GM23248 (cell line): ENCODE measurements around the gene TRAF1. TPM values are rescaled to one million over a fixed set of nuclear protein-coding genes. Genes with fewer than 3 reads are reported as not detected.

ENCODE experiments used
- DNase-seq: peaks from one replicate; pipeline ENCODE4 v3.0.0-alpha.2; 2015
- H2AFZ ChIP-seq: fragments of 200-600 bp; sonication (generic); 2 replicates; pipeline ENCODE4 v1.6.1; 2016; ENCODE audit warnings: antibody characterized with exemption
- H3F3A ChIP-seq: fragments of 200-600 bp; sonication (generic); 2 replicates; pipeline ENCODE4 v1.6.1; 2016; ENCODE audit warnings: mild to moderate bottlenecking, antibody characterized with exemption, mixed run types; ENCODE audit not compliant: insufficient read depth
- H3K27ac ChIP-seq: fragments of 200-600 bp; sonication (generic); 2 replicates; pipeline ENCODE4 v1.5.1; 2016; ENCODE audit warnings: mild to moderate bottlenecking
- H3K27me3 ChIP-seq: fragments of 200-600 bp; sonication (generic); replicated peaks from 2 replicates; pipeline ENCODE4 v1.6.1; 2016; ENCODE audit warnings: mild to moderate bottlenecking; ENCODE audit not compliant: insufficient read depth
- H3K36me3 ChIP-seq: fragments of 200-600 bp; sonication (generic); 2 replicates; pipeline ENCODE4 v1.6.1; 2016; ENCODE audit warnings: low read depth, mild to moderate bottlenecking
- H3K4me1 ChIP-seq: fragments of 200-600 bp; sonication (generic); 2 replicates; pipeline ENCODE4 v1.6.1; 2016; ENCODE audit warnings: mild to moderate bottlenecking; ENCODE audit not compliant: insufficient read depth
- H3K4me2 ChIP-seq: fragments of 200-600 bp; sonication (generic); one replicate; pipeline ENCODE4 v1.6.1; 2016; ENCODE audit warnings: mild to moderate bottlenecking; ENCODE audit not compliant: unreplicated experiment
- H3K4me3 ChIP-seq: fragments of 200-600 bp; sonication (generic); 2 replicates; pipeline ENCODE4 v1.5.1; 2016; ENCODE audit warnings: mild to moderate bottlenecking
- H3K79me2 ChIP-seq: fragments of 200-600 bp; sonication (generic); 2 replicates; pipeline ENCODE4 v1.6.1; 2016; ENCODE audit warnings: mild to moderate bottlenecking; ENCODE audit not compliant: insufficient read depth
- H3K9ac ChIP-seq: fragments of 200-600 bp; sonication (generic); 2 replicates; pipeline ENCODE4 v1.6.1; 2016; ENCODE audit warnings: mild to moderate bottlenecking
- H3K9me2 ChIP-seq: fragments of 200-600 bp; sonication (generic); 2 replicates; pipeline ENCODE4 v1.6.1; 2016; ENCODE audit warnings: mixed run types, mild to moderate bottlenecking, moderate library complexity; ENCODE audit not compliant: insufficient read depth
- H3K9me3 ChIP-seq: fragments of 200-600 bp; sonication (generic); one replicate; pipeline ENCODE4 v1.6.1; 2017; ENCODE audit warnings: low read depth
- H4K20me1 ChIP-seq: fragments of 200-600 bp; sonication (generic); 2 replicates; pipeline ENCODE4 v1.6.0; 2016; ENCODE audit not compliant: insufficient read depth
- EZH2 ChIP-seq: fragments of 200-600 bp; sonication (generic); IDR thresholded peaks from 2 replicates; pipeline ENCODE4 v1.6.1; 2018; ENCODE audit warnings: antibody characterized with exemption, mild to moderate bottlenecking; ENCODE audit not compliant: insufficient read depth, poor library complexity, severe bottlenecking
- EZH2phosphoT487 ChIP-seq: fragments of 200-600 bp; sonication (generic); IDR thresholded peaks from 2 replicates; pipeline ENCODE4 v1.6.1; 2018; ENCODE audit warnings: antibody characterized with exemption, moderate library complexity, mild to moderate bottlenecking, low read depth; ENCODE audit not compliant: insufficient read depth
- WGBS, 2 experiments: methylation state at CpG; one replicate each; pipeline ENCODE4 v1.1.6; 2015 to 2017; ENCODE audit warnings: low lambda C conversion rate in 2 of 2, low coverage in 1 of 2; ENCODE audit errors: missing lambda C conversion rate in 2 of 2; 5-methylcytosine and 5-hydroxymethylcytosine counted together
- in situ Hi-C: fragments of 300-500 bp; cut with MboI; formaldehyde crosslinking; loops from 2 replicates; pipeline ENCODE4 v1.15.0; 2020
- polyA plus RNA-seq: library from polyadenylated mRNA; unstranded; fragments of >200 nt; fragmentation: Nextera tagmentation; extraction: Ambion mirVana; gene quantifications from 2 replicates; pipeline ENCODE4 v1.2.1, GENCODE V29; 2016
- total RNA-seq: library from RNA; depleted of rRNA; stranded (reverse); fragments of >200 nt; shearing (Covaris generic); gene quantifications from 2 replicates; pipeline ENCODE4 v1.2.3, GENCODE V29; 2014

Gene TRAF1
- total and polyA plus RNA-seq, 2 experiments from 2014 or later: 0.54 to 0.75 TPM

DNA sequence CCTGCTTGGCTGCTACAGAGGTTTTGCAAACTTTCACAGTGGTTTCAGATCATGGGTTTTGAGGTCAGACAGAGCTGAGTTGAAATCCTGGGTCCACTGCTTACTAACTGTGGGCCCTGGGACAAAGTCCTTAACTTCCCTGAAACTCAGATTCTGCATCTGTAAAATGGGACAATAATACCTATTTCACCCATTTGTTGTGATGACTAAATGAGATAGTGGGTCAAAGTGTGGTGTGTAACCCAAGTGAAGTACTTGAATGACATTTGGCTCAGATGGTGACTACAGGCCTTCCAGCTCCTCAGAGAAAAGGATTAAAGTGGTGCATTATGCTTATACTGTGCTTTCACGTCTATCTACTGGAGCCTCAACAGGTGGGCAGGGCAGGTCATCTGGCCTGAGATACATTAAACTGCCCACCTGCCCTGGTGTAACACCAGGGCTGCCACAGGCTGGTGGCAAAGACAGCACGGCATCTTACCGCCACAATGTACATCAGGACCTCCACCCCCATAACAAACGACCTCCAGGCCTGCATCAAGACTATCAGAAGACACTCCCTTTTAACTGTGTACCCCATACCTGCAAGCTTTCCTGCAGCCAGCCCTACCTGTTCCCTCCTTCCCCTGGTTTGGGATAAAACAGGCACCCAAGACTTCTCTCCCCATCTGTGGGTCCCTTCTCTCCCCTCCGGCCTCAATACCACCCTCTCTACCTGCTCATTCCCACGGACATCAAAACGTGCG is 846 bp upstream of the TRAF1 start:
- no peak for DNase-seq
- Histone ChIP-seq H2AFZ (no peak overlapping the region), H3K27ac (no peak overlapping the region), H3K79me2 (no peaks in the 10 kb centered on the region), H3K9me3 (no peaks in the 10 kb centered on the region), H3F3A (peaks cover 23% of the 10 kb centered on the region), H3K4me3 (no peak overlapping the region), H3K4me2 (no peak overlapping the region), H3K36me3 (no peaks in the 10 kb centered on the region), H3K9ac (no peak overlapping the region), H4K20me1 (no peaks in the 10 kb centered on the region), H3K27me3 (no peaks in the 10 kb centered on the region), H3K9me2 (no peaks in the 10 kb centered on the region), H3K4me1 (peaks cover 29% of the 10 kb centered on the region)
- in situ Hi-C loops: no loop called here
- WGBS, 2 experiments: 87 to 89% methylated on average over 8 of the region's 8 CpGs
- no peak for TF ChIP-seq EZH2
- TF ChIP-seq EZH2phosphoT487: no peak

DNA sequence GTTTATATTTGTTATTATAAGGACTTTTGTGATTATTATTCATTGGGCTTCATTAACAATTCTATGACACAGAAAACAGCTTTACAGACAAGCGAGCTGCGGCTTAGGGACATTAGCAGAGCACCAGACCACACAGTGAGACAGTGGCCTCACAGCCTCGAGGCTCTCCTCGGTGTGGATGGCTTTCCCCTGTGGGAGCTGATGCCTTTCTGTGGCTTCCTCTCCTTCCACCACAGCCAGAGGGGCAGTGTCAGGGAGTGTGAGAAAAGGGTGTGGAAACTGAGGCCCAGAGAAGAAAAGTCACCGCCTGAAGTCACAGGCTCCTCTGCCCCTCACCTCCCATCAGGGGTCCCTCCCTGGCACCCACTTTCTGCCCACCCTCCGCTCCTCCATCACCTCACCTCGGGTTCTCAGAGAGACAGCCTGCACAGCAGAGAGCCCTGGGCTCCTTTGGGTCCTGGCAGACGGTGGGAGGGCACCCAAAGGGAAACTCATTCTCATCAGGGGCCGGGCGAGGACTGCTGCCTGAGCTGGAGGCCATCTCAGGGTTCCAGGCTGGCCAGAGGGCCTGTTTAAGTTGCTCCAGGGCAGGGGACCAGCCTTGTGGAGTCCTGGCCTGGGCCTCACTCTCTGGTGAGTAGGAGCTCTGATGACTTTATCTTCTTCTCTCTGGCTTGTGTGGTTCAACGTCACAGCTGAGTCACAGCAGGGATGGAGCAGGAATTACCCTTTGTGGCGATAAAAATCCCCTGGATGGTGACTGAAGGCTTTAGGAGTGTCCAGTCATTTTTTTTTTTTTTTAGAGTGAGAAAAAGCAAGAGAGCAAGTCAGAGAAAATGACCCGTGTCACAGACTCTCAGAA is 830 bp downstream of the TRAF1 start:
- H3K9ac ChIP-seq: peak overlapping the region; percentile 30
- peak overlapping the region; percentile 35; the same call in 1 of the 2 replicates for H2AFZ ChIP-seq
- H4K20me1 ChIP-seq: no peaks in the 10 kb centered on the region
- H3K36me3 ChIP-seq: no peaks in the 10 kb centered on the region
- TF ChIP-seq EZH2phosphoT487 (no peak), EZH2 (no peak)
- DNase-seq: peak; percentile 87
- no peak overlapping the region for H3K27ac ChIP-seq
- peaks cover 8% of the 10 kb centered on the region for H3F3A ChIP-seq
- H3K4me1 ChIP-seq: peaks cover 12% of the 10 kb centered on the region
- no peak overlapping the region for H3K4me2 ChIP-seq
- in situ Hi-C loops: no loop called here
- no peaks in the 10 kb centered on the region for H3K27me3 ChIP-seq
- no peaks in the 10 kb centered on the region for H3K9me2 ChIP-seq
- H3K79me2 ChIP-seq: no peaks in the 10 kb centered on the region
- H3K4me3 ChIP-seq: no peak overlapping the region
- 61 to 63% methylated on average over 13 of the region's 13 CpGs for WGBS, 2 experiments
- H3K9me3 ChIP-seq: no peaks in the 10 kb centered on the region

DNA sequence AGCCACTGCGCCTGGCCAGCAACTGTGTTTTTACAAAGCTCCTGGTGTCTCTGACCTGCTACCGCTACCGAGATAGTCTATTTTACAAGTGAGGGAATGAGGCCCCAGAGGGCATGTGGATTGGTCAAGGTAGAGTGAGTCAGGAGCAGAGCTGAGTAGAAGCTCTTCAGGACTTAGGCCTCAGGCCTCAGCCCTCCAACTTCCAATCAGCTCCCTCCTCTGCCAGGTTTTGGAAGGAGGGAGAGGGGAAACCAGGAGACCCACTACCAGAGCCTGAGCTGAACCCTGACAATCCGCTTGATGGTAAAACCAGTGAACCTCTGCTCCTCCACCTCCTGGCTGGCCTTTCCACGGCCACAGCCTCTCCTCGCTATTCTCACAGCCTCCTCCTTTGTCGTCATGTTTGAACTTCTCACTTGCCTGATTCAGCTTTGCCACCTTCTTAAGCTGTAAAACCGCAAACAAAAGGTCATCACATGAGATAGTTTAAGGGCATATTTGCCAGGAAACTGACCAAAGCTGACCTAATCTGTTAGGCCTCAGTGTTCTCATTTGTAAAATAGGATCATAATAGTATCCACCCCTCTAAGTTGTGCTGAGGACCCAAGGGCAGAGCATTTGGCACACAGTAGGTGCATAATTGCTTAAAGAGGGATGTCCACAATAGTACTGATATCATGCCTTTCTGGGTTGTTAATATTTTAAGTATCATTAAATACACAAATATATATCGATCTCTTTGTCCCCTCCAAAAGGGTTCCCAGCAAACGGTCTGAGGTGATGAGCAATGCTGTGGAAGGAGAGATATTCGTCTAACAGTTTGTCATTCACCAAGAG is 1.7 kb downstream of the TRAF1 start:
- in situ Hi-C loops: no loop called here
- Histone ChIP-seq H3K27ac (no peak overlapping the region), H3K9me3 (no peaks in the 10 kb centered on the region), H3K4me1 (peaks cover 16% of the 10 kb centered on the region), H3K36me3 (no peaks in the 10 kb centered on the region), H4K20me1 (no peaks in the 10 kb centered on the region), H3K4me2 (no peak overlapping the region), H3K9me2 (no peaks in the 10 kb centered on the region), H3K9ac (no peak overlapping the region), H3K79me2 (no peaks in the 10 kb centered on the region), H2AFZ (no peak overlapping the region), H3F3A (peaks cover 11% of the 10 kb centered on the region), H3K4me3 (no peak overlapping the region), H3K27me3 (no peaks in the 10 kb centered on the region)
- no peak for TF ChIP-seq EZH2
- TF ChIP-seq EZH2phosphoT487: no peak
- DNase-seq: no peak
- WGBS, 2 experiments: 85 to 89% methylated on average over 11 of the region's 11 CpGs

DNA sequence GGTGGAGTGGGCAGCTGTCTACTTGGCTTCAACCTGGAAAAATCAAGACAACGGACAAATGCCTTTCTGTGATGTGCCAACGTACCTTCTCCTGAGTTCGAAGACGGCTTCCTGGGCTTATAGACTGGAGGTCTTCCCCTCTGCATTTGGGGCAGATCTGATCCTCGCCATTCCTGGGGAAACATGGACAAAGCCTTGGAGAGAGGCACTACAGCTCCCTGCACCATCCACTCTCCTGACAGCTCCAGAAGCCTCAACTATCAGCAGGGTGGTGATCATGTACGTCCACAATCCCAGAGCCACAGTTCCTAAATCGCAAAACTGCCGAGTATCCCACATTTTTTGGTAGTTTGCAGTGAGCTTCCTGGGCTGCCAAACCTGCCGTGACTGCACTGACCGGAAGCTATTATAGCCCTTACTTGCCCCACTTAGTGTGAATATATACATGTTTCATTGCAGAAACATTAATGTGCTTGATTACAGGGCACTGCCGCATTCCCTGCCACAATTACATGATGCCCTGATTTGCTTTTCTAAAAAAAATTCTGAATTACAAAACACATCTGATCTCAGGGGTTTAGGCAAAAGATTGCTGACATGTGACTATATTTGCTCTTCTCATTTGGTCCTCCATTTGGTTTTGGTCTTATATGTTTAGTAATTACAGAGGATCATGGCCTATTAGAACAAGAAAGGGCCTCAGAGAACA is 2.8 kb downstream of the TRAF1 start:
- in situ Hi-C loops: no loop called here
- Histone ChIP-seq H3F3A (peaks cover 11% of the 10 kb centered on the region), H3K4me3 (no peak overlapping the region), H3K4me2 (no peak overlapping the region), H3K27ac (no peak overlapping the region), H3K36me3 (no peaks in the 10 kb centered on the region), H3K9me2 (no peaks in the 10 kb centered on the region), H3K9me3 (no peaks in the 10 kb centered on the region), H4K20me1 (no peaks in the 10 kb centered on the region), H3K9ac (no peak overlapping the region), H3K4me1 (peaks cover 21% of the 10 kb centered on the region; the same call in 1 of the 2 replicates), H3K27me3 (no peaks in the 10 kb centered on the region), H2AFZ (no peak overlapping the region), H3K79me2 (no peaks in the 10 kb centered on the region)
- DNase-seq: no peak
- 87 to 88% methylated on average over 11 of the region's 11 CpGs for WGBS, 2 experiments
- TF ChIP-seq EZH2 (no peak), EZH2phosphoT487 (no peak)
